Hepatocyte (in vitro differentiated cells): Measurements from ENCODE around the gene ZNF467. TPM values are rescaled to one million over a fixed set of nuclear protein-coding genes. Genes with fewer than 3 reads are reported as not detected.

Experiments
- DNase-seq: peaks from one replicate; pipeline ENCODE4 v3.0.0-alpha.2; 2016; ENCODE audit warnings: low spot score
- H2AFZ ChIP-seq: fragments of 200-600 bp; sonication (generic); 2 replicates; pipeline ENCODE4 v1.6.0; 2016; ENCODE audit warnings: antibody characterized with exemption, mild to moderate bottlenecking
- H3K27ac ChIP-seq: fragments of 200-600 bp; sonication (generic); 2 replicates; pipeline ENCODE4 v1.5.1; 2016; ENCODE audit warnings: mild to moderate bottlenecking
- H3K27me3 ChIP-seq: fragments of 200-600 bp; sonication (generic); 2 replicates; pipeline ENCODE4 v1.6.1; 2016
- H3K36me3 ChIP-seq: fragments of 200-600 bp; sonication (generic); replicated peaks from 2 replicates; pipeline ENCODE4 v1.5.1; 2016; ENCODE audit warnings: low read depth; ENCODE audit not compliant: insufficient read depth
- H3K4me1 ChIP-seq: fragments of 200-600 bp; sonication (generic); 2 replicates; pipeline ENCODE4 v1.5.1; 2016; ENCODE audit warnings: mild to moderate bottlenecking, moderate library complexity; ENCODE audit not compliant: insufficient read depth
- H3K4me2 ChIP-seq: fragments of 200-600 bp; sonication (generic); 2 replicates; pipeline ENCODE4 v1.6.0; 2016
- H3K4me3 ChIP-seq: fragments of 200-600 bp; sonication (generic); 2 replicates; pipeline ENCODE4 v1.5.1; 2016; ENCODE audit warnings: mild to moderate bottlenecking
- H3K79me2 ChIP-seq: fragments of 200-600 bp; sonication (generic); 2 replicates; pipeline ENCODE4 v1.6.0; 2017; ENCODE audit warnings: mild to moderate bottlenecking
- H3K9me2 ChIP-seq: fragments of 200-600 bp; sonication (generic); replicated peaks from 2 replicates; pipeline ENCODE4 v1.6.0; 2017; ENCODE audit warnings: mild to moderate bottlenecking; ENCODE audit not compliant: insufficient read depth
- H3K9me3 ChIP-seq: fragments of 200-600 bp; sonication (generic); 2 replicates; pipeline ENCODE4 v1.5.1; 2016; ENCODE audit warnings: low read depth, mild to moderate bottlenecking
- H4K20me1 ChIP-seq: fragments of 200-600 bp; sonication (generic); 2 replicates; pipeline ENCODE4 v1.6.0; 2016; ENCODE audit warnings: mild to moderate bottlenecking; ENCODE audit not compliant: insufficient read depth, poor library complexity, severe bottlenecking
- EZH2 ChIP-seq: fragments of 200-600 bp; sonication (generic); IDR thresholded peaks from 2 replicates; pipeline ENCODE4 v1.6.1; 2016; ENCODE audit warnings: antibody characterized with exemption, mild to moderate bottlenecking, borderline replicate concordance
- EZH2phosphoT487 ChIP-seq: fragments of 200-600 bp; sonication (generic); IDR thresholded peaks from one replicate; pipeline ENCODE4 v1.6.1; 2018; ENCODE audit warnings: antibody characterized with exemption, mild to moderate bottlenecking, low read depth, moderate library complexity; ENCODE audit not compliant: unreplicated experiment, severe bottlenecking
- WGBS: methylation state at CpG from one replicate; pipeline ENCODE4 v1.1.6; 2016; ENCODE audit warnings: low lambda C conversion rate; ENCODE audit errors: missing lambda C conversion rate; 5-methylcytosine and 5-hydroxymethylcytosine counted together
- polyA plus RNA-seq: library from polyadenylated mRNA; unstranded; fragments of >200 nt; fragmentation: Nextera tagmentation; extraction: Ambion mirVana; gene quantifications from 2 replicates; pipeline ENCODE4 v1.2.1, GENCODE V29; 2016
- total RNA-seq: library from RNA; depleted of rRNA; stranded (reverse); fragments of >200 nt; gene quantifications from 2 replicates; pipeline ENCODE4 v1.2.3, GENCODE V29; 2014
- TF ChIP-seq, protein P1 (sequence below): fragments of 200-600 bp; sonication (generic); IDR thresholded peaks from 2 replicates; pipeline ENCODE4 v1.5.1; 2016; ENCODE audit warnings: antibody characterized with exemption, mild to moderate bottlenecking; ENCODE audit not compliant: poor library complexity

ZNF467 gene
- total and polyA plus RNA-seq, 2 experiments from 2014 or later, result 7.8 to 15.6 TPM

DNA sequence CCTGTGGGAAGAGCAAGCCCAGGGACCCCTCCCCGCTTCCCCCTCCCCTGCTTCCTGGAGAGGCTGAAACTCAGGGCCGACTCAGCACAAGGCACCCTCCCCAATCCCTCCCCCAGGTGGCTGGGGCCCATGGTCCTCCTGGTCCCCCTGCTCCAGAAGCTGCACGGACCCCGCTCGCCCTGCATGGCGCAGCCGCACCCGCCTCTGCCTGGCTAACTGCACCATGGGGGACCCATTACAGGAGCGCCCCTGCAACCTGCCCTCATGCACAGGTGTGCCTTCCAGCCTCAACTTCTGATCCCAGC is 45.1 kb upstream of the ZNF467 start:
- TF ChIP-seq, protein P1, sequence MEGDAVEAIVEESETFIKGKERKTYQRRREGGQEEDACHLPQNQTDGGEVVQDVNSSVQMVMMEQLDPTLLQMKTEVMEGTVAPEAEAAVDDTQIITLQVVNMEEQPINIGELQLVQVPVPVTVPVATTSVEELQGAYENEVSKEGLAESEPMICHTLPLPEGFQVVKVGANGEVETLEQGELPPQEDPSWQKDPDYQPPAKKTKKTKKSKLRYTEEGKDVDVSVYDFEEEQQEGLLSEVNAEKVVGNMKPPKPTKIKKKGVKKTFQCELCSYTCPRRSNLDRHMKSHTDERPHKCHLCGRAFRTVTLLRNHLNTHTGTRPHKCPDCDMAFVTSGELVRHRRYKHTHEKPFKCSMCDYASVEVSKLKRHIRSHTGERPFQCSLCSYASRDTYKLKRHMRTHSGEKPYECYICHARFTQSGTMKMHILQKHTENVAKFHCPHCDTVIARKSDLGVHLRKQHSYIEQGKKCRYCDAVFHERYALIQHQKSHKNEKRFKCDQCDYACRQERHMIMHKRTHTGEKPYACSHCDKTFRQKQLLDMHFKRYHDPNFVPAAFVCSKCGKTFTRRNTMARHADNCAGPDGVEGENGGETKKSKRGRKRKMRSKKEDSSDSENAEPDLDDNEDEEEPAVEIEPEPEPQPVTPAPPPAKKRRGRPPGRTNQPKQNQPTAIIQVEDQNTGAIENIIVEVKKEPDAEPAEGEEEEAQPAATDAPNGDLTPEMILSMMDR, result no peak
- TF ChIP-seq EZH2 (no peak), EZH2phosphoT487 (no peak)

DNA sequence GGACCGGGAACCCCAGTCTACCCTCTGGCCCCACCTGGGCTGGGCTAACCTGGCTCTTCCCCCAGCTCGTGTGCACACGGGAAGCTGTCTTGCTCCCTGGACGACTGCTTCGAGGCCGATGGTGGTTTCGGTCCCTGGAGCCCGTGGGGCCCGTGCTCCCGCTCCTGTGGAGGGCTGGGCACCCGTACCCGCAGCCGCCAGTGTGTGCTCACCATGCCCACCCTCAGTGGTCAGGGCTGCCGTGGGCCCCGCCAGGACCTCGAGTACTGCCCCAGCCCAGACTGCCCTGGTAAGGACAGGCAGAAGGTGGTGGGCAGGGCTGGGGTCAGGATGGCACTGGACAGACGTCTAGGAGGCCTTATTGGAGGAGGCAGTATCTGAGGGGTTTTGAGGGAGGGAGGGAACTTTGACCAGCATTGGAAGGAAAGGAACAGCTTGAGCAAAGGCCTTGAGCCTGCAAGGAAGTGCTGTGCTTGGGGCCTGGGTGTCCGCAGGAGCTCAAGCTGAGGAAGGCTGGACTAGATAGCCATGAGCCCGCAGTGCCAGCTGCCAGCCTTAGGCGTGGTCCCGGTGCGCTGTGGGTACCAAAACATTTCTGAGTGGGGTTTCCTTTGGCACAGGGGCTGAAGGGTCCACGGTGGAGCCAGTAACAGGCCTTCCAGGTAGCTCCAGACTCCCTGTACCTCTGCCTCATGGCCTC is 44.6 kb upstream of the ZNF467 start:
- TF ChIP-seq EZH2phosphoT487 (no peak), EZH2 (no peak)
- TF ChIP-seq, protein P1, result no peak
- WGBS, result 94% methylated on average over 20 of the region's 23 CpGs
- Histone ChIP-seq H3K27me3 (no peaks in the 10 kb centered on the region), H3K27ac (no peak overlapping the region), H3K79me2 (no peaks in the 10 kb centered on the region), H3K9me2 (no peaks in the 10 kb centered on the region), H3K9me3 (no peaks in the 10 kb centered on the region), H3K4me1 (no peaks in the 10 kb centered on the region), H2AFZ (no peak overlapping the region), H4K20me1 (no peaks in the 10 kb centered on the region), H3K4me2 (no peak overlapping the region), H3K4me3 (no peak overlapping the region), H3K36me3 (no peaks in the 10 kb centered on the region)
- DNase-seq, result no peak

More for the DNA sequence above, 45.1 kb upstream of the ZNF467 start:
- Histone ChIP-seq H3K9me2 (no peaks in the 10 kb centered on the region), H2AFZ (no peak overlapping the region), H3K4me1 (no peaks in the 10 kb centered on the region), H3K79me2 (no peaks in the 10 kb centered on the region), H4K20me1 (no peaks in the 10 kb centered on the region), H3K4me3 (no peak overlapping the region), H3K36me3 (no peaks in the 10 kb centered on the region), H3K27ac (no peak overlapping the region), H3K9me3 (no peaks in the 10 kb centered on the region), H3K27me3 (no peaks in the 10 kb centered on the region), H3K4me2 (no peak overlapping the region)
- 93% methylated on average over 8 of the region's 9 CpGs for WGBS
- DNase-seq, result no peak

- DNase-seq, result no peak
- no peaks in the 10 kb centered on the region for H3K9me3 ChIP-seq
- no peak overlapping the region for H3K4me3 ChIP-seq
- H3K9me2 ChIP-seq, result no peaks in the 10 kb centered on the region
- no peaks in the 10 kb centered on the region for H3K79me2 ChIP-seq
- H4K20me1 ChIP-seq, result no peaks in the 10 kb centered on the region
- no peaks in the 10 kb centered on the region for H3K4me1 ChIP-seq
- TF ChIP-seq EZH2phosphoT487, result no peak
- no peak for TF ChIP-seq EZH2
- TF ChIP-seq, protein P1, result no peak
- H2AFZ ChIP-seq, result no peak overlapping the region
- no peaks in the 10 kb centered on the region for H3K27me3 ChIP-seq
- H3K27ac ChIP-seq, result no peak overlapping the region
- no peaks in the 10 kb centered on the region for H3K36me3 ChIP-seq
- H3K4me2 ChIP-seq, result no peak overlapping the region
- 81% methylated on average over 8 of the region's 8 CpGs for WGBS
These were observed 43.9 kb upstream of the ZNF467 start for GRCh38 chr7:149817301-149817771.
